G401.6 (cell line): ENCODE results near the gene SPRR2F.
"Not testable (repeated sequence)": the region's sequence is repeated elsewhere in the genome, so short reads cannot be mapped to it uniquely, and the experiment has no call there.

Experiments used
- FAIRE-seq: peaks from 2 replicates; lab custom pipeline; 2012; peaks lifted over from hg19 to GRCh38; lab: Jason Lieb, UNC

SPRR2F gene, protein sequence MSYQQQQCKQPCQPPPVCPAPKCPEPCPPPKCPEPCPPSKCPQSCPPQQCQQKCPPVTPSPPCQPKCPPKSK

GRCh38 chr1:153113416-153113815, at the start of gene SPRR2F:
Gene SPRR2F, minus strand, starts transcription at chr1:153113516. Its CDS starts 783 bp downstream, at chr1:153112733.
- no peak for FAIRE-seq

DNA sequence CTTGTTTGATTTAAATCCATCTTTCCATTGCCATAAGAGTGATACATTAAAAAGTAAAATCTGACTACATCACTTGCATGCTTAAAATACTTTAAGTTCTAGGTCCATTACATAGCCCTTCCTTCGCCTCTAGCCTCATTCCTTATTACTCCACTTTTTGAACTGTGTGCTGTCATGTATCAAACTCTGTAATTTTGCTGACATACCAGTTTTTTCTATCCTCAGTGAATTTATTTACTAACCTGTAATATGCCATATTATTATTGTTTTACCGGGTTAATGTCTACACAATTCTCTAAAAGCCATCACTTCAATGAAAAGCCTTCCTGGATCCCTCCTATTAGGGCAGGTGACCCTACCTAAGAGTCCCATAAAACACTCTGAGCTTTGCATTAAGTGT, 42.2 kb upstream of the SPRR2F start:
- FAIRE-seq: no peak

- no peak for FAIRE-seq
Measured at GRCh38 chr1:153152481-153152880, 39.2 kb upstream of the SPRR2F start.

GRCh38 chr1:153150846-153151245, 37.5 kb upstream of the SPRR2F start, which contains the start of gene SPRR2G:
Gene SPRR2G, minus strand, starts transcription at chr1:153150890. Its CDS starts 780 bp downstream, at chr1:153150110.
- FAIRE-seq: no peak

GRCh38 chr1:153141377-153141776, 28.1 kb upstream of the SPRR2F start:
- no peak for FAIRE-seq

DNA sequence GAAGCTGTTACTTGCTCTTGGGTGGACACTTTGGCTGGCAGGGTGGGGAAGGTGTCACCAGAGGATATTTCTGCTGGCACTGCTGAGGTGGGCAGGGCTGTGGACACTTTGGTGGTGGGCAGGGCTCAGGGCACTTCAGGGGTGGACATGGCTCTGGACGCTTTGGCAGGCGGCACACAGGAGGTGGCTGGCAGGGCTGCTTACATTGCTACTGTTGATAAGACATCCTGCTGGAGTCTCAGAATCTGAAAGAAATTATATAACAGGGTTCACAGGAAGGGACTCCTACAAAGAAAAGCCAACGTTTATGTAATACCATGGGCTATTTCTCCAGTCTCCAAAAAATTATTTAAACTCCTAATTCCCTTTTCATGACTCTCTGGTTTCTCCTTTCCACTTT, 27.2 kb upstream of the SPRR2F start:
- no peak for FAIRE-seq

- FAIRE-seq: no peak
Measured at GRCh38 chr1:153133743-153134142, 20.4 kb upstream of the SPRR2F start.

DNA sequence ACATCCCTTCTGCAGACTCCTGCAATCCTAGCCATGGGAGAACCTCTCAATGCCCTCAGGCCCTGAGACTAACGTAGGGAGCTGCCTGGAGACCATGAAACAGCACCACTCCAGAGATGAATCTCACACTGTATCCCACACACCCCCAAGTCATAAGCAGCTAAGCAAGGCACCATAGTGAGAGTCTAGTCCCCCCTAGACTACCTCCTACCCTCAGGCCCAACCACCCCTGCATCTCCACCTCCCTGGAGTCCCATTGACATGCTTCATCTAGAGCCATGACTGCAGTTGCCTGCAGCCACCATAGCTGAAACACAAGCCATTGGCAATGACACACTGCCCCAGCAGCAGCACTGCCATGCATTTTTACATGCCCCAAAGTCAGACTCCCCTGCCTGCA, 20.0 kb upstream of the SPRR2F start:
- FAIRE-seq: no peak

GRCh38 chr1:153128688-153129087, 15.4 kb upstream of the SPRR2F start:
- not testable (repeated sequence) for FAIRE-seq

- FAIRE-seq: no peak
Measured at GRCh38 chr1:153127296-153127695, 14.0 kb upstream of the SPRR2F start.

GRCh38 chr1:153125536-153125935, 12.2 kb upstream of the SPRR2F start:
- FAIRE-seq: no peak

- FAIRE-seq: not testable (repeated sequence)
Measured at GRCh38 chr1:153123793-153124192, 10.5 kb upstream of the SPRR2F start.

- no peak for FAIRE-seq
Measured at GRCh38 chr1:153122831-153123421, 9.6 kb upstream of the SPRR2F start.

DNA sequence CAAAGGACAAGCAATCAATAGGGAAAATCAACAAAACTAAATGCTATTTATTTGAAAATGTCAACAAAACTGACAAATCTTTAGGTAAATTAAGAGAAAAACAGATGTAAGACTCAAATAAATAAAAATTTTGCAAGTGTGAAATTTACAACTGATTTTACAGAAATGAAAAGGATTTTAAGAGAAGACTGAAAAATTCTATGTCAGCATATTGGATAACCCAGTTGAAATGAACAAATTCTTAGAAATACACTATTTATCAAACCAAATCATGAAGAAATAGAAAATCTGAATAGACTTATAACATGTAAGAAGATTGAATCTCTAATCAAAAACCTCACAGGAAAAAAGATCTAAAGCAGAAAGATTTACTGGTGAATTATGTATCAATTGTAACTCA, 7.6 kb upstream of the SPRR2F start:
- no peak for FAIRE-seq

DNA sequence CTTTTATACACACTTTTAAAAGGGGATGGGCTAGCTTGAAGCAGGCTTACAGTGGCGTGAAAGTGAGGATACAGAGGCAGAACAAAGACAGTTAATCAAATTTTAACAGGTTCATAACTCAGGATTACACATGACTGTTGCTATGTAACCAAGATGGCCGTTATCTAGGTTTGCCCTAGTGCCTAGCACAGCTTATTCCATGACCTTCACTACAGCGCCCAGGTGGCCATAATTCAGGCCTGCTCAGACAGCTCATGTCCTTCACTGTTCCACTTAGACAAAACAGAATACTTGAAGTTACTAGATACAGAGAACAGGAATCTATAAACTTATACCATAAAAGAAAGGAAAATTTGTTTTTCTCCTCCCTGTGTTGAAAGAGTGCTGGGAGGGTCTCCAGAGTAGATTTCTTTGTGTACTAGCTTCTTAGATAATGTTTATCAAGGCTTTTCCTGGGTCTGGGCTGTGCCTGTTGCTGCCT, 6.2 kb upstream of the SPRR2F start:
- no peak for FAIRE-seq

- FAIRE-seq: not testable (repeated sequence)
Measured at GRCh38 chr1:153115264-153115663, 1.9 kb upstream of the SPRR2F start.

DNA sequence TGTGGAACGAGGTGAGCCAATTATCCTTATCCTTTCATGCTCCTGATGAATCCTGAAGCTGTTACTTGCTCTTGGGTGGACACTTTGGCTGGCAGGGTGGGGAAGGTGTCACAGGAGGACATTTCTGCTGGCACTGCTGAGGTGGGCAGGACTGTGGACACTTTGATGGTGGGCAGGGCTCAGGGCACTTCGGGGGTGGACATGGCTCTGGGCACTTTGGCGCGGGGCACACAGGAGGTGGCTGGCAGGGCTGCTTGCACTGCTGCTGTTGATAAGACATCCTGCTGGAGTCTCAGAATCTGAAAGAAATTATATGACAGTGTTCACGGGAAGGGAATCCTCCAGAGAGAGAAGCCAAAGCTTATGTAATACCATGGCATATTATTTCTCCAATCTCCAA, 862 bp downstream of the SPRR2F start:
- FAIRE-seq: not testable (repeated sequence)

- FAIRE-seq: no peak
Measured at GRCh38 chr1:153100245-153100644, 13.1 kb downstream of the SPRR2F start.

DNA sequence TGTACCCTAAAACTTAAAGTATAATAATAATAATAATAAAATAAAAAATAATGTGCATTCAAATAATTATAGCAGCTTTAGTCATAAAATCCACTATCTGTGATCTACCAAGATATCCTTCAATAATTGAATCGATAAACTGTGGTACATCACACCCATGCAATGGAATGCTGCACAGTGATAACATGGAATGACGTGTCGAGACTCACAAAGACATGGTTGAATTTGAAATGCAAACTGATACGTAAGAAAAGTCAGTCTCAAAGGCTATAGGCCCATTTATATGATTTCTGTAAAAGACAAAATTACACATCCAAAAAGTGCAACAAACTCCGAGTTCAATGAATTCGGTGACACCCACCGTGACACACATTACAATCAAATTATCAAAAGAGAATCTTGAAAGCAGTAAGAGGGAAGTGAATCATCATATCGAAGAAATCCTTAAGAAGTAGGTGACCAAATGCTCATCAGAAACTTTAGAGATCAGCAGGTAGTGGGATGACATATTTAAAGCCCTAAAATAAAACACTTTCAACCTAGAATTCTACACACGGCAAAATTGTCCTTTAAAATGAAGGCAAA, 13.8 kb downstream of the SPRR2F start:
- no peak for FAIRE-seq

GRCh38 chr1:153095764-153096163, 17.6 kb downstream of the SPRR2F start:
- FAIRE-seq: no peak

DNA sequence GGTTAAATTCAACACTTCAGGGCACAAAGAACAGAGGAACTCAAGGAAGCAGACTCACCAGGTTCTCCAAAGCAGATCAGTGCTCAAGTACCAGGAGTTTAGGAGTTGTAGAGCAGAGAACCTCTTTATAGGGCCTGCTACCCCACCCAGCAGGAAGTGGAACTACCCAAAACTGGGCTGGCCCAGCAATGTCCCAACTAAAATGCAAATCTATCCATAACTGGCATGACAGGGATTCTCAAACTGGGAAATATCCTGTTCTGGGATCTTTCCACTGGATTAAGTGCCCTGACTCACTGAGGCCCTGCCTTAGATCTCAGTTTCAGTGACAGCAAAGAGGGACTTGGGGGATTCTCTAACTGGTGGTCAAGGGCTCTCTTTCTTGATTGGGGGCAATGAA, 18.9 kb downstream of the SPRR2F start, which contains the start of gene SPRR2E:
Gene SPRR2E, minus strand, starts transcription at position 101 of the 400 bp plus-strand sequence. CDS start 775 bp downstream, outside the sequence.
- no peak for FAIRE-seq

GRCh38 chr1:153087652-153088051, 25.7 kb downstream of the SPRR2F start:
- no peak for FAIRE-seq

DNA sequence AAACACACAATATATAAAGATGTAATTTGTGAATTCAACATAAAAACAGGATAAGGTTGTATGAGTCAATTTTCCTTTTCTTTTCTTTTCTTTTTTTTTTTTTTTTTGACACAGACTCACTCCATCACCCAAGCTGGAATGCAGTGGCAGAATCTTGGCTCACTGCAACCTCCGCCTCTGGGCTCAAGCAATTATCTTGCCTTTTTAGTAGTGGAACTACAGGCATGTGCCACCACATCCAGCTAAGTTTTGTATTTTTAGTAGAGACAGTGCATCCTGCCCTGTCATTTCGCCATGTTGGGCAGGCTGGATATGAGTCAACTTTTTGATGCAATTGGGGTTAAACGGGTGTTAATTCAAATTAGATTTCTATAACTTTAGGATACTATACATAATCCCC, 31.6 kb downstream of the SPRR2F start:
- no peak for FAIRE-seq
